ENCODE measurements around the gene TBK1. TPM values are rescaled to one million over a fixed set of nuclear protein-coding genes. Genes with fewer than 3 reads are reported as not detected.

TBK1 gene
- total and polyA plus RNA-seq, 12 donors = 16.0 to 48.3 (median 25.5) TPM

- peaks cover 0 to 80% of the 10 kb centered on the region in 2 donors for H3K36me3 ChIP-seq (replicated peaks in 1 of 2)
- no peak for TF ChIP-seq POLR2A (IDR thresholded peaks at IDR 0.05)
- DNase-seq = no peak
- intact Hi-C loops (cut with DNase I) = no loop called here
- H3K4me1 ChIP-seq (replicated peaks in 1 of 2) = no peaks in the 10 kb centered on the region
- H3K27ac ChIP-seq = no peak overlapping the region
- no peaks in the 10 kb centered on the region for H3K27me3 ChIP-seq
- 84 to 96% (median 91%) methylated on average over 1 of the region's 1 CpG for WGBS, 4 donors
- H3K4me3 ChIP-seq = no peak overlapping the region
- H3K9me3 ChIP-seq (replicated peaks in 1 of 3) = no peaks in the 10 kb centered on the region
Measured at GRCh38 chr12:64497903-64498302, 46.0 kb downstream of the TBK1 start.

- no peaks in the 10 kb centered on the region for H3K9me3 ChIP-seq (replicated peaks in 1 of 3)
- no peak overlapping the region for H3K4me3 ChIP-seq
- H3K36me3 ChIP-seq (replicated peaks in 1 of 2) = peaks cover 0 to 57% of the 10 kb centered on the region in 2 donors
- no peaks in the 10 kb centered on the region for H3K4me1 ChIP-seq (replicated peaks in 1 of 2)
- WGBS, 4 donors = 70 to 77% (median 73%) methylated on average over 3 of the region's 3 CpGs
- DNase-seq = no peak
- H3K27ac ChIP-seq = no peak overlapping the region
- TF ChIP-seq CTCF (IDR thresholded peaks at IDR 0.05) (no peak), POLR2A (IDR thresholded peaks at IDR 0.05) (no peak)
- intact Hi-C loops (cut with DNase I) = no loop called here
- no peaks in the 10 kb centered on the region for H3K27me3 ChIP-seq
Measured at GRCh38 chr12:64500394-64500793, 48.5 kb downstream of the TBK1 start.

GRCh38 chr12:64501486-64501885, 49.6 kb downstream of the TBK1 start:
- no peak for TF ChIP-seq CTCF (IDR thresholded peaks at IDR 0.05)
- TF ChIP-seq POLR2A (IDR thresholded peaks at IDR 0.05) = no peak
- Histone ChIP-seq H3K4me1 (replicated peaks in 1 of 2) (no peaks in the 10 kb centered on the region), H3K36me3 (replicated peaks in 1 of 2) (peaks cover 0 to 46% of the 10 kb centered on the region in 2 donors), H3K9me3 (replicated peaks in 1 of 3) (no peaks in the 10 kb centered on the region), H3K4me3 (no peak overlapping the region), H3K27me3 (no peaks in the 10 kb centered on the region), H3K27ac (no peak overlapping the region)
- no peak for DNase-seq
- WGBS, 4 donors = 87 to 93% (median 90%) methylated on average over 7 of the region's 7 CpGs
- intact Hi-C loops (cut with DNase I) = no loop called here

- H3K27me3 ChIP-seq = no peaks in the 10 kb centered on the region
- no peak for DNase-seq
- TF ChIP-seq CTCF (IDR thresholded peaks at IDR 0.05) = no peak
- no peak for TF ChIP-seq POLR2A (IDR thresholded peaks at IDR 0.05)
- whole genome bisulfite sequencing, 4 donors = 86 to 95% (median 93%) methylated on average over 4 of the region's 4 CpGs
- no peaks in the 10 kb centered on the region for H3K9me3 ChIP-seq (replicated peaks in 1 of 3)
- no peak overlapping the region for H3K27ac ChIP-seq
- H3K4me1 ChIP-seq (replicated peaks in 1 of 2) = no peaks in the 10 kb centered on the region
- intact Hi-C loops (cut with DNase I) = no loop called here
- H3K36me3 ChIP-seq (replicated peaks in 1 of 2) = no peaks in the 10 kb centered on the region
- H3K4me3 ChIP-seq = no peak overlapping the region
Measured at GRCh38 chr12:64506955-64507354, 55.0 kb downstream of the TBK1 start.

- Histone ChIP-seq H3K4me1 (replicated peaks in 1 of 2) (no peaks in the 10 kb centered on the region), H3K36me3 (replicated peaks in 1 of 2) (no peaks in the 10 kb centered on the region), H3K27me3 (no peaks in the 10 kb centered on the region), H3K9me3 (replicated peaks in 1 of 3) (no peaks in the 10 kb centered on the region), H3K4me3 (no peak overlapping the region), H3K27ac (no peak overlapping the region)
- DNase-seq = no peak
- WGBS, 4 donors = 75 to 83% (median 79%) methylated on average over 1 of the region's 1 CpG
- TF ChIP-seq CTCF (IDR thresholded peaks at IDR 0.05) = no peak
- no peak for TF ChIP-seq POLR2A (IDR thresholded peaks at IDR 0.05)
- intact Hi-C loops (cut with DNase I) = no loop called here
Measured at GRCh38 chr12:64510667-64511066, 58.7 kb downstream of the TBK1 start.
